ENCODE measurements around the gene ZNF511.

ZNF511 gene

GRCh38 chr10:133344236-133344635, 35.5 kb downstream of the ZNF511 start:
- TF ChIP-seq CTCF (IDR thresholded peaks at IDR 0.05; ENCODE audit: borderline replicate concordance, control extremely low read depth, extremely low read depth, insufficient read depth, missing control alignments), result no peak
- in situ Hi-C loops (cut with MboI; ENCODE audit: low sequenced_read_pairs, unreplicated experiment), result no loop called here
- no peak for DNase-seq (ENCODE audit: low spot score)

GRCh38 chr10:133346413-133346812, 37.7 kb downstream of the ZNF511 start:
- no peak for TF ChIP-seq CTCF (IDR thresholded peaks at IDR 0.05; ENCODE audit: borderline replicate concordance, control extremely low read depth, extremely low read depth, insufficient read depth, missing control alignments)
- no peak for DNase-seq (ENCODE audit: low spot score)
- in situ Hi-C loops (cut with MboI; ENCODE audit: low sequenced_read_pairs, unreplicated experiment), result no loop called here

- in situ Hi-C loops (cut with MboI; ENCODE audit: low sequenced_read_pairs, unreplicated experiment), result no loop called here
- no peak for DNase-seq (ENCODE audit: low spot score)
- TF ChIP-seq CTCF (IDR thresholded peaks at IDR 0.05; ENCODE audit: borderline replicate concordance, control extremely low read depth, extremely low read depth, insufficient read depth, missing control alignments), result no peak
Measured at GRCh38 chr10:133347710-133348517, 39.2 kb downstream of the ZNF511 start.

- no peak for TF ChIP-seq CTCF (IDR thresholded peaks at IDR 0.05; ENCODE audit: borderline replicate concordance, control extremely low read depth, extremely low read depth, insufficient read depth, missing control alignments)
- in situ Hi-C loops (cut with MboI; ENCODE audit: low sequenced_read_pairs, unreplicated experiment), result no loop called here
- DNase-seq (ENCODE audit: low spot score), result no peak
Measured at GRCh38 chr10:133349160-133349568, 40.5 kb downstream of the ZNF511 start.

- TF ChIP-seq CTCF (IDR thresholded peaks at IDR 0.05; ENCODE audit: borderline replicate concordance, control extremely low read depth, extremely low read depth, insufficient read depth, missing control alignments), result no peak
- DNase-seq (ENCODE audit: low spot score), result no peak
- in situ Hi-C loops (cut with MboI; ENCODE audit: low sequenced_read_pairs, unreplicated experiment), result no loop called here
Measured at GRCh38 chr10:133349577-133350011, 40.9 kb downstream of the ZNF511 start.

GRCh38 chr10:133350283-133350949, 41.7 kb downstream of the ZNF511 start:
- in situ Hi-C loops (cut with MboI; ENCODE audit: low sequenced_read_pairs, unreplicated experiment), result no loop called here
- no peak for DNase-seq (ENCODE audit: low spot score)
- TF ChIP-seq CTCF (IDR thresholded peaks at IDR 0.05; ENCODE audit: borderline replicate concordance, control extremely low read depth, extremely low read depth, insufficient read depth, missing control alignments), result no peak
